Measurements from ENCODE around the gene PRKCH. TPM values are rescaled to one million over a fixed set of nuclear protein-coding genes. Genes with fewer than 3 reads are reported as not detected.
"Not testable (repeated sequence)": the region's sequence is repeated elsewhere in the genome, so short reads cannot be mapped to it uniquely, and the experiment has no call there.

Gene PRKCH
- polyA plus RNA-seq, 2 of the 4 experiments (the other 2 are of a cell fraction) = 10.0 to 10.2 TPM

DNA sequence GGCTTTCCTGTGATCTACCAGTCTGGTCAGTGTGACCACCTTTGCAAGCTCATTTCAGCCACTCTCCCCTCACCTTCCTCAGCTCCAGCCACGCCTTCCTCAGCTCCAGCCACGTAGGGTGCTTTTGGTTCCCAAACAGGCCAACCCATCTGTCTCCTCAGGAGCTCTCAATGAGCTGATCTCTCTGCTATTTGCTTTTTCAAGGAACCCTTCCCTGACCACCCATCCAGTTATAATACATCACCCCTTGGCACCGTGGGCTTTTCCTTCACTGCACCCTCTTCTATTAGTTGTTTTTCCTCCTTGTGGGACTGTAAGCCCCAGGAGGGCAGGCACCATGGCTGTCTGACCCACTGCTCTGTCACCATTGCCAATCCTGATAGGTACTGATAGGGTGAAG lies 2.3 kb upstream of the PRKCH start (continued):
- TF ChIP-seq RAD21 (conservative IDR thresholded peaks at IDR 0.05 in 1 of 2, IDR thresholded peaks at IDR 0.05 in 1 of 2) (no peak), ZFP36 (IDR thresholded peaks at IDR 0.05; ENCODE audit: borderline replicate concordance, partially characterized antibody) (no peak), ZNF302 (CRISPR knock-in tag; IDR thresholded peaks at IDR 0.05) (no peak)

DNA sequence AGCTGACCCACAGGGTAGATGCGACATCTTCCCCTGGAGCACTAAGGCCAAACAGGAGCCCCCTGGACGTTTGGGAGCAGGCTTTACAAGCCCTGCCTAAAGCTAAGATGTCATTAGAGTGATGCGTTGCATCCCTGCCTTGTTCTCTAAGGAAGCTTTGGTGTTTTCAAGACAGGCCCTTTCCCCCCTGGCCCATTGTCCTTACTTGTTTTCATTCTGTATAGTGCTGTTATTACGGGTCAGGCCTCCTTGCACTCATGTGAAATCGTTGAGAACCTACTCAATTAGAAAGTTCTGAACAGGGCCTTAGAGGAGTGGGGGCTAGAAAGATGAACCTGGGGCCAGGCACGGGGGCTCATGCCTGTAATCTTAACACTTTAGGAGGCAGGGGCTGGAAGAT lies 1.7 kb upstream of the PRKCH start:
- TF ChIP-seq RCOR1 (IDR thresholded peaks at IDR 0.05; ENCODE audit: low read depth, low read length) = no peak
- no peak for TF ChIP-seq EHMT2 (IDR thresholded peaks at IDR 0.05; ENCODE audit: low read depth)
- TF ChIP-seq POLR2A (IDR thresholded peaks at IDR 0.05; ENCODE audit: low read length) = no peak
- TF ChIP-seq, protein P1, sequence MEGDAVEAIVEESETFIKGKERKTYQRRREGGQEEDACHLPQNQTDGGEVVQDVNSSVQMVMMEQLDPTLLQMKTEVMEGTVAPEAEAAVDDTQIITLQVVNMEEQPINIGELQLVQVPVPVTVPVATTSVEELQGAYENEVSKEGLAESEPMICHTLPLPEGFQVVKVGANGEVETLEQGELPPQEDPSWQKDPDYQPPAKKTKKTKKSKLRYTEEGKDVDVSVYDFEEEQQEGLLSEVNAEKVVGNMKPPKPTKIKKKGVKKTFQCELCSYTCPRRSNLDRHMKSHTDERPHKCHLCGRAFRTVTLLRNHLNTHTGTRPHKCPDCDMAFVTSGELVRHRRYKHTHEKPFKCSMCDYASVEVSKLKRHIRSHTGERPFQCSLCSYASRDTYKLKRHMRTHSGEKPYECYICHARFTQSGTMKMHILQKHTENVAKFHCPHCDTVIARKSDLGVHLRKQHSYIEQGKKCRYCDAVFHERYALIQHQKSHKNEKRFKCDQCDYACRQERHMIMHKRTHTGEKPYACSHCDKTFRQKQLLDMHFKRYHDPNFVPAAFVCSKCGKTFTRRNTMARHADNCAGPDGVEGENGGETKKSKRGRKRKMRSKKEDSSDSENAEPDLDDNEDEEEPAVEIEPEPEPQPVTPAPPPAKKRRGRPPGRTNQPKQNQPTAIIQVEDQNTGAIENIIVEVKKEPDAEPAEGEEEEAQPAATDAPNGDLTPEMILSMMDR (IDR thresholded peaks at IDR 0.05) = no peak
- TF ChIP-seq, protein P2, sequence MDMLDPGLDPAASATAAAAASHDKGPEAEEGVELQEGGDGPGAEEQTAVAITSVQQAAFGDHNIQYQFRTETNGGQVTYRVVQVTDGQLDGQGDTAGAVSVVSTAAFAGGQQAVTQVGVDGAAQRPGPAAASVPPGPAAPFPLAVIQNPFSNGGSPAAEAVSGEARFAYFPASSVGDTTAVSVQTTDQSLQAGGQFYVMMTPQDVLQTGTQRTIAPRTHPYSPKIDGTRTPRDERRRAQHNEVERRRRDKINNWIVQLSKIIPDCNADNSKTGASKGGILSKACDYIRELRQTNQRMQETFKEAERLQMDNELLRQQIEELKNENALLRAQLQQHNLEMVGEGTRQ (IDR thresholded peaks at IDR 0.05) = no peak
- TF ChIP-seq POLR2AphosphoS2 (conservative IDR thresholded peaks at IDR 0.05; ENCODE audit: low read length) = no peak
- TF ChIP-seq, protein P3, sequence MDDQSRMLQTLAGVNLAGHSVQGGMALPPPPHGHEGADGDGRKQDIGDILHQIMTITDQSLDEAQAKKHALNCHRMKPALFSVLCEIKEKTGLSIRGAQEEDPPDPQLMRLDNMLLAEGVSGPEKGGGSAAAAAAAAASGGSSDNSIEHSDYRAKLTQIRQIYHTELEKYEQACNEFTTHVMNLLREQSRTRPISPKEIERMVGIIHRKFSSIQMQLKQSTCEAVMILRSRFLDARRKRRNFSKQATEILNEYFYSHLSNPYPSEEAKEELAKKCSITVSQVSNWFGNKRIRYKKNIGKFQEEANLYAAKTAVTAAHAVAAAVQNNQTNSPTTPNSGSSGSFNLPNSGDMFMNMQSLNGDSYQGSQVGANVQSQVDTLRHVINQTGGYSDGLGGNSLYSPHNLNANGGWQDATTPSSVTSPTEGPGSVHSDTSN (IDR thresholded peaks at IDR 0.05) = no peak
- no peak for TF ChIP-seq KDM1A (IDR thresholded peaks at IDR 0.05; ENCODE audit: low read depth)
- TF ChIP-seq ZNF302 (CRISPR knock-in tag; IDR thresholded peaks at IDR 0.05) = no peak
- TF ChIP-seq CHD2 (IDR thresholded peaks at IDR 0.05; ENCODE audit: low read length, partially characterized antibody) = no peak
- TF ChIP-seq, protein P4, sequence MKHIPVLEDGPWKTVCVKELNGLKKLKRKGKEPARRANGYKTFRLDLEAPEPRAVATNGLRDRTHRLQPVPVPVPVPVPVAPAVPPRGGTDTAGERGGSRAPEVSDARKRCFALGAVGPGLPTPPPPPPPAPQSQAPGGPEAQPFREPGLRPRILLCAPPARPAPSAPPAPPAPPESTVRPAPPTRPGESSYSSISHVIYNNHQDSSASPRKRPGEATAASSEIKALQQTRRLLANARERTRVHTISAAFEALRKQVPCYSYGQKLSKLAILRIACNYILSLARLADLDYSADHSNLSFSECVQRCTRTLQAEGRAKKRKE (CRISPR knock-in tag; IDR thresholded peaks at IDR 0.05; ENCODE audit: low read depth) = no peak
- no peak for TF ChIP-seq HDAC2 (IDR thresholded peaks at IDR 0.05)
- no peak for TF ChIP-seq NR3C1 (IDR thresholded peaks at IDR 0.05)
- TF ChIP-seq, protein P5, sequence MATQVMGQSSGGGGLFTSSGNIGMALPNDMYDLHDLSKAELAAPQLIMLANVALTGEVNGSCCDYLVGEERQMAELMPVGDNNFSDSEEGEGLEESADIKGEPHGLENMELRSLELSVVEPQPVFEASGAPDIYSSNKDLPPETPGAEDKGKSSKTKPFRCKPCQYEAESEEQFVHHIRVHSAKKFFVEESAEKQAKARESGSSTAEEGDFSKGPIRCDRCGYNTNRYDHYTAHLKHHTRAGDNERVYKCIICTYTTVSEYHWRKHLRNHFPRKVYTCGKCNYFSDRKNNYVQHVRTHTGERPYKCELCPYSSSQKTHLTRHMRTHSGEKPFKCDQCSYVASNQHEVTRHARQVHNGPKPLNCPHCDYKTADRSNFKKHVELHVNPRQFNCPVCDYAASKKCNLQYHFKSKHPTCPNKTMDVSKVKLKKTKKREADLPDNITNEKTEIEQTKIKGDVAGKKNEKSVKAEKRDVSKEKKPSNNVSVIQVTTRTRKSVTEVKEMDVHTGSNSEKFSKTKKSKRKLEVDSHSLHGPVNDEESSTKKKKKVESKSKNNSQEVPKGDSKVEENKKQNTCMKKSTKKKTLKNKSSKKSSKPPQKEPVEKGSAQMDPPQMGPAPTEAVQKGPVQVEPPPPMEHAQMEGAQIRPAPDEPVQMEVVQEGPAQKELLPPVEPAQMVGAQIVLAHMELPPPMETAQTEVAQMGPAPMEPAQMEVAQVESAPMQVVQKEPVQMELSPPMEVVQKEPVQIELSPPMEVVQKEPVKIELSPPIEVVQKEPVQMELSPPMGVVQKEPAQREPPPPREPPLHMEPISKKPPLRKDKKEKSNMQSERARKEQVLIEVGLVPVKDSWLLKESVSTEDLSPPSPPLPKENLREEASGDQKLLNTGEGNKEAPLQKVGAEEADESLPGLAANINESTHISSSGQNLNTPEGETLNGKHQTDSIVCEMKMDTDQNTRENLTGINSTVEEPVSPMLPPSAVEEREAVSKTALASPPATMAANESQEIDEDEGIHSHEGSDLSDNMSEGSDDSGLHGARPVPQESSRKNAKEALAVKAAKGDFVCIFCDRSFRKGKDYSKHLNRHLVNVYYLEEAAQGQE (IDR thresholded peaks at IDR 0.05) = no peak
- TF ChIP-seq FOXS1 (CRISPR knock-in tag; IDR thresholded peaks at IDR 0.05) = no peak
- TF ChIP-seq, protein P6, sequence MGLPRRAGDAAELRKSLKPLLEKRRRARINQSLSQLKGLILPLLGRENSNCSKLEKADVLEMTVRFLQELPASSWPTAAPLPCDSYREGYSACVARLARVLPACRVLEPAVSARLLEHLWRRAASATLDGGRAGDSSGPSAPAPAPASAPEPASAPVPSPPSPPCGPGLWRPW (IDR thresholded peaks at IDR 0.05) = no peak
- Histone ChIP-seq H3K27ac (no peak overlapping the region), H3K4me2 (no peak overlapping the region), H3K9me3 (no peaks in the 10 kb centered on the region), H3K4me3 (no peak overlapping the region), H3K4me1 (peaks cover 6% of the 10 kb centered on the region; the same call in 1 of the 3 replicates)
- 73% methylated on average over 6 of the region's 6 CpGs for WGBS (ENCODE audit: missing lambda C conversion rate)
- no peak for ATAC-seq
- ChIA-PET POLR2A (no interaction called here), CTCF (interaction anchor here (1.2 to 1.3 kb wide), 2 partner anchors 23 to 40 kb away, joined by 3 read pairs; no protein-coding TSS in a partner anchor)
- FAIRE-seq = no peak
- no peak for DNase-seq (ENCODE audit: low read depth in 1 of 2, low spot score in 1 of 2)

DNA sequence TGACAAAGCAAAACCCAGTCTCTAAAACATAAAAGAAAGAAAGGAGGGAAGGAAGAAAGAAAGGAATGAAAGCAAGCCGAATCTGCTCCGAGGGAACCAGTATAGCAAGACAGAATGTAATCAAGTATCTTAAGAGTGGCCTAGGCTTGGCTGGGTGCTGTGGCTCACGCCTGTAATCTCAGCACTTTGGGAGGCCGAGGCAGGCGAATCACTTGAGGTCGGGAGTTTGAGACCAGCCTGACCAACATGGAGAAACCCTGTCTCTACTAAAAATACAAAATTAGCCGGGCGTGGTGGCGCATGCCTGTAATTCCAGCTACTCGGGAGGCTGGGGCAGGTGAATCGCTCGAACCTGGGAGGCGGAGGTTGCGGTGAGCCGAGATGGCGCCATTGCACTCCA lies 1.2 kb upstream of the PRKCH start:
- 90% methylated on average over 16 of the region's 16 CpGs for WGBS (ENCODE audit: missing lambda C conversion rate)
- H3K9me3 ChIP-seq; H3K4me3 ChIP-seq; DNase-seq (ENCODE audit: low read depth in 1 of 2, low spot score in 1 of 2); POLR2A ChIA-PET; H3K4me2 ChIP-seq; ATAC-seq; H3K4me1 ChIP-seq; H3K27ac ChIP-seq; FAIRE-seq: not testable (repeated sequence)
- CTCF ChIA-PET = interaction anchor here (1.2 to 1.6 kb wide), 3 partner anchors 10 to 40 kb away, joined by 3 to 5 read pairs (median 3); no protein-coding TSS in a partner anchor

Measured in A549 (cell line).